Left renal cortex interstitium (tissue), 4 donors: ENCODE results near the gene INA. TPM values are rescaled to one million over a fixed set of nuclear protein-coding genes. Genes with fewer than 3 reads are reported as not detected.

Experiments
- polyA plus RNA-seq, 4 donors: library from polyadenylated mRNA; unstranded; fragments of 120-200 nt; gene quantifications; one replicate each; pipeline ENCODE4 v1.2.1, GENCODE V29; 2013; ENCODE audit not compliant: insufficient read length in 4 of 4

INA gene
- polyA plus RNA-seq, 4 donors = 0.62 to 1.4 (median 0.66) TPM

Other genes starting within 250 kb of the INA start
- gene NT5C2, start 83.9 kb upstream of the INA start, polyA plus RNA-seq = 100 to 1,000 TPM in 3 of 4 donors, 10 to 100 TPM in 1; 95.0 to 132 (median 108) TPM
- gene RPEL1, start 31.3 kb upstream of the INA start, polyA plus RNA-seq = under 1 TPM in 3 of 4 donors, not detected in 1; 0.08 to 0.13 (median 0.10) TPM
- 10 to 100 TPM; 11.8 to 14.9 (median 14.4) TPM for gene PCGF6, start 74.0 kb downstream of the INA start, polyA plus RNA-seq
- 1 to 10 TPM; 7.8 to 8.1 (median 8.0) TPM for gene TAF5, start 90.8 kb downstream of the INA start, polyA plus RNA-seq
- gene ATP5MK, start 119.3 kb downstream of the INA start, polyA plus RNA-seq = 100 to 1,000 TPM; 196 to 267 (median 241) TPM
- 10 to 100 TPM; 31.2 to 40.7 (median 36.3) TPM for gene PDCD11, start 119.5 kb downstream of the INA start, polyA plus RNA-seq
- 10 to 100 TPM; 11.2 to 16.0 (median 15.0) TPM for gene CALHM2, start 175.2 kb downstream of the INA start, polyA plus RNA-seq
- under 1 TPM; 0.06 to 0.12 (median 0.07) TPM for gene CALHM1, start 181.8 kb downstream of the INA start, polyA plus RNA-seq
- not detected for gene CALHM3, start 202.1 kb downstream of the INA start, polyA plus RNA-seq
- 1 to 10 TPM; 1.8 to 2.2 (median 1.9) TPM for gene NEURL1, start 216.6 kb downstream of the INA start, polyA plus RNA-seq